ENCODE data around the gene LRRC49. TPM values are rescaled to one million over a fixed set of nuclear protein-coding genes. Genes with fewer than 3 reads are reported as not detected.

LRRC49 gene
- total RNA-seq, 1 donor from 2014 or later = 4.7 TPM

GRCh38 chr15:71008250-71008870 lies 115.7 kb downstream of the LRRC49 start:
- FAIRE-seq = no peak
- H3K36me3 ChIP-seq (ENCODE audit: control insufficient read depth, insufficient read depth, low read length) = no peaks in the 10 kb centered on the region
- peak; percentile 76 for DNase-seq (ENCODE audit: low read depth)
- no peak overlapping the region for H3K4me3 ChIP-seq (ENCODE audit: low read depth, low read length)
- no peaks in the 10 kb centered on the region for H3K27me3 ChIP-seq (ENCODE audit: control insufficient read depth, insufficient read depth, low read length)
- no peak for TF ChIP-seq CTCF (IDR thresholded peaks at IDR 0.05; ENCODE audit: insufficient read depth, low read length, severe bottlenecking)

- FAIRE-seq (no peak), DNase-seq (ENCODE audit: low read depth) (no peak)
- Histone ChIP-seq H3K36me3 (ENCODE audit: control insufficient read depth, insufficient read depth, low read length) (no peaks in the 10 kb centered on the region), H3K4me3 (ENCODE audit: low read depth, low read length) (no peak overlapping the region), H3K27me3 (ENCODE audit: control insufficient read depth, insufficient read depth, low read length) (no peaks in the 10 kb centered on the region)
- no peak for TF ChIP-seq CTCF (IDR thresholded peaks at IDR 0.05; ENCODE audit: insufficient read depth, low read length, severe bottlenecking)
Observed at GRCh38 chr15:71010472-71010871, 117.8 kb downstream of the LRRC49 start.

GRCh38 chr15:71010997-71011396 lies 118.4 kb downstream of the LRRC49 start:
- Histone ChIP-seq H3K27me3 (ENCODE audit: control insufficient read depth, insufficient read depth, low read length) (no peaks in the 10 kb centered on the region), H3K36me3 (ENCODE audit: control insufficient read depth, insufficient read depth, low read length) (no peaks in the 10 kb centered on the region), H3K4me3 (ENCODE audit: low read depth, low read length) (no peak overlapping the region)
- no peak for TF ChIP-seq CTCF (IDR thresholded peaks at IDR 0.05; ENCODE audit: insufficient read depth, low read length, severe bottlenecking)
- DNase-seq (ENCODE audit: low read depth) = no peak
- no peak for FAIRE-seq

GRCh38 chr15:71011503-71012155 lies 119.0 kb downstream of the LRRC49 start:
- peak; percentile 71 for DNase-seq (ENCODE audit: low read depth)
- TF ChIP-seq CTCF (IDR thresholded peaks at IDR 0.05; ENCODE audit: insufficient read depth, low read length, severe bottlenecking) = peak; percentile 66
- Histone ChIP-seq H3K27me3 (ENCODE audit: control insufficient read depth, insufficient read depth, low read length) (no peaks in the 10 kb centered on the region), H3K36me3 (ENCODE audit: control insufficient read depth, insufficient read depth, low read length) (no peaks in the 10 kb centered on the region), H3K4me3 (ENCODE audit: low read depth, low read length) (no peak overlapping the region)
- FAIRE-seq = no peak

GRCh38 chr15:71013446-71013845 lies 120.8 kb downstream of the LRRC49 start:
- FAIRE-seq (no peak), DNase-seq (ENCODE audit: low read depth) (peak; percentile 50)
- no peaks in the 10 kb centered on the region for H3K36me3 ChIP-seq (ENCODE audit: control insufficient read depth, insufficient read depth, low read length)
- no peak overlapping the region for H3K4me3 ChIP-seq (ENCODE audit: low read depth, low read length)
- H3K27me3 ChIP-seq (ENCODE audit: control insufficient read depth, insufficient read depth, low read length) = no peaks in the 10 kb centered on the region
- TF ChIP-seq CTCF (IDR thresholded peaks at IDR 0.05; ENCODE audit: insufficient read depth, low read length, severe bottlenecking) = no peak
